Measurements from ENCODE around the gene LGI4. TPM values are rescaled to one million over a fixed set of nuclear protein-coding genes. Genes with fewer than 3 reads are reported as not detected.

The LGI4 gene
- total RNA-seq: 1 to 10 TPM; 4.5 to 7.9 TPM
- 4.5 TPM for polyA plus RNA-seq (ENCODE audit: insufficient read depth, low read depth, low replicate concordance)
- long read RNA-seq, donor 1: 0 reads
- long read RNA-seq, donor 2, partial matches to known transcripts: 0 of 1 reads
- long read RNA-seq, donor 2, other reads (novel, unspliced or antisense): 0 of 1 reads

DNA sequence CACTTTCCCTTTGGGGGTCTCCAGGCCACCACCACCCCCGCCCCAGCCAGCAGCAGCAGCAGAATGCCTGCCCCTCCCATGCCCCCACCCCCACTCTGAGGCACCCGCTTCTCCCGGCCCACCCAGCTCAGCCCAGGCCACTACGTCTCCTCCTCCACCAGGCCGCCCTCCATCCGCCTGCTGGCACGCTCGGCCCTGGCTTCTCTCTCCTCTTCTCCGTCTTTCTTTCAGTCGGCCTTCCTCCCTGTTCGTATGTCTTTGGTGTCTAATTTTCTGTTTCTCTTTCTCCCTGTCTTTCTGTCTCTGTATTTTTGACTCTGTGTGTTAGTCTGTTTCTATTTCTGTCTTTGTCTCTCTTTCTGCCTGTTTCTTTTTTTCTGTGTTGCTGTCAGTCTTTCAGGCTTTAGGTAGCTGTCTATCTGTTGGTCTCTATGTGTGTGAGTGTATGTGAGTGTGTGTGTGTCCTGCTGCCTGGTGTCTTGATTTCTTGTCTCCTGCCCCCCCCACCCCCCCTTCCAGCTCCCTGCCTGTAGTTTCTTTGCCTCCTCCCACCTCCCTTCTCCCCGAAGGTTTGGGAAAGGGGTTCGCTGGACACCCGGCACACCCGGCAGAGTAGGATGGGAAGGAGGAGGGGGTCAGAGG is at the start of gene LGI4:
Gene LGI4 (minus strand): TSS at position 459 of the 642 bp plus-strand sequence. CDS start 379 bp downstream, at position 80.
- DNase-seq: no peak
- TF ChIP-seq, protein P1, sequence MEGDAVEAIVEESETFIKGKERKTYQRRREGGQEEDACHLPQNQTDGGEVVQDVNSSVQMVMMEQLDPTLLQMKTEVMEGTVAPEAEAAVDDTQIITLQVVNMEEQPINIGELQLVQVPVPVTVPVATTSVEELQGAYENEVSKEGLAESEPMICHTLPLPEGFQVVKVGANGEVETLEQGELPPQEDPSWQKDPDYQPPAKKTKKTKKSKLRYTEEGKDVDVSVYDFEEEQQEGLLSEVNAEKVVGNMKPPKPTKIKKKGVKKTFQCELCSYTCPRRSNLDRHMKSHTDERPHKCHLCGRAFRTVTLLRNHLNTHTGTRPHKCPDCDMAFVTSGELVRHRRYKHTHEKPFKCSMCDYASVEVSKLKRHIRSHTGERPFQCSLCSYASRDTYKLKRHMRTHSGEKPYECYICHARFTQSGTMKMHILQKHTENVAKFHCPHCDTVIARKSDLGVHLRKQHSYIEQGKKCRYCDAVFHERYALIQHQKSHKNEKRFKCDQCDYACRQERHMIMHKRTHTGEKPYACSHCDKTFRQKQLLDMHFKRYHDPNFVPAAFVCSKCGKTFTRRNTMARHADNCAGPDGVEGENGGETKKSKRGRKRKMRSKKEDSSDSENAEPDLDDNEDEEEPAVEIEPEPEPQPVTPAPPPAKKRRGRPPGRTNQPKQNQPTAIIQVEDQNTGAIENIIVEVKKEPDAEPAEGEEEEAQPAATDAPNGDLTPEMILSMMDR (IDR thresholded peaks at IDR 0.05): no peak
- TF ChIP-seq POLR2A (IDR thresholded peaks at IDR 0.05): no peak
- H3K27ac ChIP-seq: peak within 1 kb of the TSS; percentile 65 to 70
- peaks cover 3% of the 10 kb centered on the region for H3K4me1 ChIP-seq
- H3K36me3 ChIP-seq (ENCODE audit: low read depth, missing control alignments): no peaks in the 10 kb centered on the region
- H3K9me3 ChIP-seq: no peaks in the 10 kb centered on the region
- H3K4me3 ChIP-seq: no peak within 1 kb of the TSS
- no peaks in the 10 kb centered on the region for H3K27me3 ChIP-seq
- WGBS, 2 donors: 59 to 68% methylated on average over 14 to 15 of the region's 15 CpGs
- intact Hi-C loops (cut with DNase I; ENCODE audit: low total_unique reads): no loop called here

DNA sequence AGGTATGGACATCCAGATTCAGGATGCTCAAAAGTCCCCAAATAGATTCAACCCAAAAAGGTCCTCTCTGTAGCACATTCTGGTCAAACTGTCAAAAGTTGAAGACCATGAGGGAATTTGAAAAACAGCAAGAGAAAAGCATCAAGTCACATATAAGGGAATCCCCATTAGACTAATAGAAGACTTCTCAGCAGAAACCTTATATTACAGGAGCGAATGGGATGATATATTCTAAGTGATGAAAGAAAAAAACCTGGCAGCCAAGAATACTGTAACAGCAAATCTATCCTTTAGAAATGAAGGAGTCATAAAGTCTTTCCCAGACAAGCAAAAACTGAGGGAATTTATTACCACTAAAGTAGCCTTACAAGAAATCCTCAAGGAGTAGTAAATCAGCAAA is 49.4 kb upstream of the LGI4 start:
- Histone ChIP-seq H3K27ac (no peak overlapping the region), H3K36me3 (ENCODE audit: low read depth, missing control alignments) (no peaks in the 10 kb centered on the region), H3K4me1 (no peaks in the 10 kb centered on the region), H3K9me3 (no peaks in the 10 kb centered on the region), H3K27me3 (no peaks in the 10 kb centered on the region), H3K4me3 (no peak overlapping the region)
- TF ChIP-seq, protein P1 (IDR thresholded peaks at IDR 0.05): no peak
- no peak for TF ChIP-seq POLR2A (IDR thresholded peaks at IDR 0.05)
- no peak for DNase-seq
- intact Hi-C loops (cut with DNase I; ENCODE audit: low total_unique reads): no loop called here
- 75 to 83% methylated on average over 1 of the region's 1 CpG for WGBS, 2 donors

DNA sequence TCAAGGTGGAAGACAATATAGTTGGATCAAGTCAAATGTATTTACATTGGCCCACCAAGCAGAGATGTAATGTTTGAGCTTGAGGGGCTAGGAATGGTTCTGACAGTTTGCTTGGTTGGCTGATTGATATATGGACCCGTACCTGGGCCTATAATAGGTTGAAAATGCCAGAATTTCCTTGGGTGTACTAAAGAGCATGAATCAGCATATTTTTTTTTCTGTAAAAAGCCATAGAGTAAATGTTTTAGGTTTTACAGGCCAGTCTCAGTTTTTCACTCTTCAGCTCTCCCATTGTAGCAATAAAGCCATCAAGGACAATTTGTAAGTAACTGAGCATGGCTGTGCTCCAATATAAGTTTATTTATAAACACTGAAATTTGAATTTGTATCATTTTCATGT is 46.5 kb upstream of the LGI4 start:
- no peaks in the 10 kb centered on the region for H3K9me3 ChIP-seq
- intact Hi-C loops (cut with DNase I; ENCODE audit: low total_unique reads): no loop called here

DNA sequence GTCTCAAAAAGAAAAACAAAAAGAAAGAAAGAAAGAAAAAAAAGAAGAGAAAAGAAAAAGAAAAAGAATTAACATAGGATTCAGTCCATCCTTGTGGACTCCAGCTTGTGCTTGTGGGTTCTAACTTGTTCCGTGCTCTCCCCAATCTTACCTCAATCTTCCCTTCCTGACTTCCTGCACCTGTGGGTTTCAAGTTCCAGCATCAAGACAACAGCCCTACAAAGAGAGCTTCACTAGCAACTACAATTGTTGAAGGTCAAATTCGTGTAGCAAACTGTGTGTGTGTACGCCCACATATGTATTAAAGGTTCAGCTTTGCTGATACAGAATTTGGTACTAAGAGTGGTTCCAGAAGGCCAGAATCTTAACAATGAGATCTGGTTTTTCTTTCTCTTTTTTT is 45.0 kb upstream of the LGI4 start:
- no peak for TF ChIP-seq POLR2A (IDR thresholded peaks at IDR 0.05)
- TF ChIP-seq, protein P1 (IDR thresholded peaks at IDR 0.05): no peak
- intact Hi-C loops (cut with DNase I; ENCODE audit: low total_unique reads): no loop called here
- Histone ChIP-seq H3K36me3 (ENCODE audit: low read depth, missing control alignments) (no peaks in the 10 kb centered on the region), H3K4me3 (no peak overlapping the region), H3K9me3 (no peaks in the 10 kb centered on the region), H3K27ac (no peak overlapping the region), H3K27me3 (no peaks in the 10 kb centered on the region), H3K4me1 (no peaks in the 10 kb centered on the region)
- 46 to 76% methylated on average over 3 of the region's 3 CpGs for WGBS, 2 donors
- no peak for DNase-seq

More for the DNA sequence above, 46.5 kb upstream of the LGI4 start:
- Histone ChIP-seq H3K27ac (no peak overlapping the region), H3K4me3 (no peak overlapping the region), H3K36me3 (ENCODE audit: low read depth, missing control alignments) (no peaks in the 10 kb centered on the region), H3K27me3 (no peaks in the 10 kb centered on the region), H3K4me1 (no peaks in the 10 kb centered on the region)
- TF ChIP-seq, protein P1 (IDR thresholded peaks at IDR 0.05): no peak
- TF ChIP-seq POLR2A (IDR thresholded peaks at IDR 0.05): no peak
- no peak for DNase-seq
- WGBS, 2 donors: 89 to 96% methylated on average over 1 of the region's 1 CpG

DNA sequence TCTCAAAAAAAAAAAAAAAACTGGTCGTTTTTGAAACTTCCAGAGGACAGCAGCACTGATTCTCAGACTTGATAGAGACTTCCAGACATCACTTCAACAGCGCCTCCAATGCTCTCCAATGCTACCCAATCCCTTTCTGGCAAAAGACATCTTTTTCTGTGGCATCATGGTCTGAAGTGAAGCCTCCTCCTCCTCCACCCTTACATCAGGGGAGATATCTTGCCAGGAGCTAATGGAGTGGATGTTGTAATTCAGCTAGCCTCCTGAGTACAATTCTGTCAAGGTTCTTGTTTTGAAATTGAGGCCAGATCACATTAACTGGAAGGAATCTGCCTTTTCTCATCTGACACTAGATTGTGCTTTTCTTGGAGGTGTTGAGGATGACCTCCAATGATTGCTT is 43.8 kb upstream of the LGI4 start:
- Histone ChIP-seq H3K36me3 (ENCODE audit: low read depth, missing control alignments) (no peaks in the 10 kb centered on the region), H3K4me3 (no peak overlapping the region), H3K27me3 (no peaks in the 10 kb centered on the region), H3K27ac (no peak overlapping the region), H3K4me1 (no peaks in the 10 kb centered on the region), H3K9me3 (no peaks in the 10 kb centered on the region)
- no peak for TF ChIP-seq POLR2A (IDR thresholded peaks at IDR 0.05)
- TF ChIP-seq, protein P1 (IDR thresholded peaks at IDR 0.05): no peak
- DNase-seq: no peak
- intact Hi-C loops (cut with DNase I; ENCODE audit: low total_unique reads): no loop called here
- 75 to 78% methylated on average over 2 of the region's 2 CpGs for WGBS, 2 donors
